Measurements from ENCODE around the gene CCDC124.

DNA sequence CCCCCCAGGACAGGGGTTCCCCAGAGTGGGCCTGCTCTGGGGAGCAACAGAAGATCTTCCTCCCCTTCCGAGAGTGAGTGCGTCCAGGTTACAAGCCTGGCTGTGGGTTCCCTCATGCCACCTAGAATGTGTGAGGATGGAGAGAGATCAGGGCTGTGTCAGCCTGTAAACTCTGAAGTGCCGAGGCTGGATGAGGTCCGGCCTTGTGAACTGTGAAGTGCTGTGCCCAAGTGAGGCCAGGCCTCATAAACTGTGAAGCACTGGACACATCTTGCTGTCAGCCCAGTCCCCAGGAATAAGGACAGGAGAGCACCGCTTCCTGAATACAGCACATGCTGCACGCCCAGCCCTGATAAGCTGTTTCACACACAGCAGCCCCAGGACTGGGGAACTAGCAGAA, 41.7 kb downstream of the CCDC124 start:
- TF ChIP-seq, protein P1, sequence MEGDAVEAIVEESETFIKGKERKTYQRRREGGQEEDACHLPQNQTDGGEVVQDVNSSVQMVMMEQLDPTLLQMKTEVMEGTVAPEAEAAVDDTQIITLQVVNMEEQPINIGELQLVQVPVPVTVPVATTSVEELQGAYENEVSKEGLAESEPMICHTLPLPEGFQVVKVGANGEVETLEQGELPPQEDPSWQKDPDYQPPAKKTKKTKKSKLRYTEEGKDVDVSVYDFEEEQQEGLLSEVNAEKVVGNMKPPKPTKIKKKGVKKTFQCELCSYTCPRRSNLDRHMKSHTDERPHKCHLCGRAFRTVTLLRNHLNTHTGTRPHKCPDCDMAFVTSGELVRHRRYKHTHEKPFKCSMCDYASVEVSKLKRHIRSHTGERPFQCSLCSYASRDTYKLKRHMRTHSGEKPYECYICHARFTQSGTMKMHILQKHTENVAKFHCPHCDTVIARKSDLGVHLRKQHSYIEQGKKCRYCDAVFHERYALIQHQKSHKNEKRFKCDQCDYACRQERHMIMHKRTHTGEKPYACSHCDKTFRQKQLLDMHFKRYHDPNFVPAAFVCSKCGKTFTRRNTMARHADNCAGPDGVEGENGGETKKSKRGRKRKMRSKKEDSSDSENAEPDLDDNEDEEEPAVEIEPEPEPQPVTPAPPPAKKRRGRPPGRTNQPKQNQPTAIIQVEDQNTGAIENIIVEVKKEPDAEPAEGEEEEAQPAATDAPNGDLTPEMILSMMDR (IDR thresholded peaks at IDR 0.05), result no peak
- TF ChIP-seq POLR2A (IDR thresholded peaks at IDR 0.05) (no peak), POLR2AphosphoS5 (IDR thresholded peaks at IDR 0.05) (no peak)

Measured in breast epithelium (tissue), 3 donors.